ENCODE results near the gene CFAP43. TPM values are rescaled to one million over a fixed set of nuclear protein-coding genes. Genes with fewer than 3 reads are reported as not detected.

The CFAP43 gene
- total and polyA plus RNA-seq, 2 donors (not counting 1 experiment from before 2014, with no cell fraction given), result 0.12 TPM; not detected in 1

GRCh38 chr10:104139221-104139620, 92.9 kb downstream of the CFAP43 start:
- POLR2A ChIA-PET, result no interaction called here
- DNase-seq (peak; percentile 36), ATAC-seq (ENCODE audit: low read depth) (no peak)
- 38% methylated on average over 2 of the region's 5 CpGs for WGBS (ENCODE audit: insufficient coverage)
- Histone ChIP-seq H3K79me2 (ENCODE audit: control insufficient read depth, insufficient read depth, low read length) (no peaks in the 10 kb centered on the region), H4K20me1 (ENCODE audit: control insufficient read depth, insufficient read depth, low read length, poor library complexity, severe bottlenecking) (no peaks in the 10 kb centered on the region), H3K27ac (ENCODE audit: low read length in 2 of 2) (no peak overlapping the region), H3K4me2 (replicated peaks; ENCODE audit: low read depth, low read length, poor library complexity, severe bottlenecking) (no peak overlapping the region), H3K4me3 (ENCODE audit: control extremely low read depth in 1 of 5, extremely low read depth in 1 of 5, insufficient read depth in 1 of 5, low read depth in 2 of 5, low read length in 4 of 5) (no peak overlapping the region), H3K9me3 (ENCODE audit: control extremely low read depth in 1 of 3, control insufficient read depth in 2 of 3, insufficient read depth in 1 of 3, low read length in 2 of 3) (no peaks in the 10 kb centered on the region), H3K27me3 (replicated peaks in 1 of 4; ENCODE audit: control extremely low read depth in 1 of 4, control insufficient read depth in 3 of 4, insufficient read depth in 4 of 4, low read length in 3 of 4) (peaks cover 0 to 5% (median 2%) of the 10 kb centered on the region in 4 experiments), H3K36me3 (replicated peaks in 1 of 2; ENCODE audit: control extremely low read depth in 1 of 2, control insufficient read depth in 1 of 2, extremely low read depth in 1 of 2, insufficient read depth in 2 of 2, low read length in 1 of 2) (no peaks in the 10 kb centered on the region), H3K4me1 (ENCODE audit: control insufficient read depth in 2 of 2, insufficient read depth in 2 of 2, low read length in 2 of 2) (peaks cover 4 to 6% of the 10 kb centered on the region in 2 donors), H3K9ac (ENCODE audit: low read length) (no peak overlapping the region), H2AFZ (ENCODE audit: insufficient read depth, low read depth, low read length, poor library complexity, severe bottlenecking) (no peak overlapping the region)
- peaks cover 22% of the 10 kb centered on the region for H3K27me3 Mint-ChIP-seq
- TF ChIP-seq CTCF (IDR thresholded peaks at IDR 0.05), result peak; percentile 53
- no peak for TF ChIP-seq EZH2 (IDR thresholded peaks at IDR 0.05; ENCODE audit: borderline replicate concordance, insufficient read depth, low read depth, low read length, poor library complexity, severe bottlenecking)
- H3K4me1 Mint-ChIP-seq, result peaks cover 6% of the 10 kb centered on the region
- H3K9me3 Mint-ChIP-seq (ENCODE audit: insufficient read depth), result no peaks in the 10 kb centered on the region
- intact Hi-C loops (cut with micrococcal nuclease), result no loop called here
- H3K4me3 Mint-ChIP-seq, result no peak overlapping the region
- CTCF ChIA-PET, result interaction anchor here (0.6 to 1.7 kb wide), 5 partner anchors 12 to 251 kb away, joined by 3 to 6 read pairs (median 3); no protein-coding TSS in a partner anchor
- H3K27ac Mint-ChIP-seq, result no peak overlapping the region

GRCh38 chr10:104138131-104138530, 94.0 kb downstream of the CFAP43 start:
- H3K4me1 Mint-ChIP-seq, result no peaks in the 10 kb centered on the region
- Histone ChIP-seq H3K9me3 (ENCODE audit: control extremely low read depth in 1 of 3, control insufficient read depth in 2 of 3, insufficient read depth in 1 of 3, low read length in 2 of 3) (no peaks in the 10 kb centered on the region), H3K4me2 (replicated peaks; ENCODE audit: low read depth, low read length, poor library complexity, severe bottlenecking) (no peak overlapping the region), H4K20me1 (ENCODE audit: control insufficient read depth, insufficient read depth, low read length, poor library complexity, severe bottlenecking) (no peaks in the 10 kb centered on the region), H3K27ac (ENCODE audit: low read length in 2 of 2) (no peak overlapping the region), H2AFZ (ENCODE audit: insufficient read depth, low read depth, low read length, poor library complexity, severe bottlenecking) (no peak overlapping the region), H3K4me1 (ENCODE audit: control insufficient read depth in 2 of 2, insufficient read depth in 2 of 2, low read length in 2 of 2) (no peaks in the 10 kb centered on the region), H3K79me2 (ENCODE audit: control insufficient read depth, insufficient read depth, low read length) (no peaks in the 10 kb centered on the region), H3K9ac (ENCODE audit: low read length) (no peak overlapping the region), H3K4me3 (ENCODE audit: control extremely low read depth in 1 of 5, extremely low read depth in 1 of 5, insufficient read depth in 1 of 5, low read depth in 2 of 5, low read length in 4 of 5) (no peak overlapping the region), H3K36me3 (replicated peaks in 1 of 2; ENCODE audit: control extremely low read depth in 1 of 2, control insufficient read depth in 1 of 2, extremely low read depth in 1 of 2, insufficient read depth in 2 of 2, low read length in 1 of 2) (no peaks in the 10 kb centered on the region), H3K27me3 (replicated peaks in 1 of 4; ENCODE audit: control extremely low read depth in 1 of 4, control insufficient read depth in 3 of 4, insufficient read depth in 4 of 4, low read length in 3 of 4) (peaks cover 0 to 7% (median 2%) of the 10 kb centered on the region in 4 experiments)
- H3K27ac Mint-ChIP-seq, result no peak overlapping the region
- peaks cover 23% of the 10 kb centered on the region for H3K27me3 Mint-ChIP-seq
- no peak for TF ChIP-seq CTCF (IDR thresholded peaks at IDR 0.05)
- no peak for TF ChIP-seq EZH2 (IDR thresholded peaks at IDR 0.05; ENCODE audit: borderline replicate concordance, insufficient read depth, low read depth, low read length, poor library complexity, severe bottlenecking)
- 94% methylated on average over 6 of the region's 6 CpGs for WGBS (ENCODE audit: insufficient coverage)
- no peaks in the 10 kb centered on the region for H3K9me3 Mint-ChIP-seq (ENCODE audit: insufficient read depth)
- DNase-seq, result no peak
- H3K4me3 Mint-ChIP-seq, result no peak overlapping the region
- ChIA-PET POLR2A (no interaction called here), CTCF (interaction anchor here (0.8 kb wide), 1 partner anchor 17 kb away, joined by 4 read pairs; no protein-coding TSS in a partner anchor)
- intact Hi-C loops (cut with micrococcal nuclease), result no loop called here
- no peak for ATAC-seq (ENCODE audit: low read depth)
